ENCODE measurements around the gene MARK2.

- TF ChIP-seq CTCF (optimal IDR thresholded peaks at IDR 0.05 in 1 of 3, IDR thresholded peaks at IDR 0.05 in 1 of 3, conservative IDR thresholded peaks at IDR 0.05 in 1 of 3; ENCODE audit: extremely low read depth in 1 of 3, insufficient read depth in 2 of 3, low read length in 3 of 3) (no peak), EZH2 (IDR thresholded peaks at IDR 0.05; ENCODE audit: low read length) (no peak)
Observed at GRCh38 chr11:63883791-63884190, 44.9 kb downstream of the MARK2 start.

Measured in keratinocyte (primary cell).